HepG2 (cell line): ENCODE measurements around the gene HTR6.

Experiments used
- CTCF ChIP-seq: sonication (generic); formaldehyde crosslinking; IDR thresholded peaks from 2 replicates; pipeline ENCODE4 v1.5.0; 2020; ENCODE audit warnings: mild to moderate bottlenecking, missing genetic modification reagents, moderate library complexity
- ELF1 ChIP-seq: sonication (generic); formaldehyde crosslinking; IDR thresholded peaks from 2 replicates; pipeline ENCODE4 v1.4.0; 2020; ENCODE audit warnings: missing genetic modification reagents
- FOXM1 ChIP-seq: sonication (generic); formaldehyde crosslinking; IDR thresholded peaks from 2 replicates; pipeline ENCODE4 v1.5.0; 2020; ENCODE audit warnings: missing genetic modification reagents
- HNRNPLL ChIP-seq: fragments of 200-400 bp; formaldehyde crosslinking; IDR thresholded peaks from 2 replicates; pipeline ENCODE4 v1.6.1; 2017; ENCODE audit warnings: mild to moderate bottlenecking, low read depth, low read length; ENCODE audit not compliant: poor library complexity, severe bottlenecking
- POLR2A ChIP-seq, 2 experiments: IDR thresholded peaks; 2 replicates each; pipeline ENCODE4 v1.6.1; 2011; ENCODE audit warnings: low read depth in 2 of 2, low read length in 2 of 2, mild to moderate bottlenecking in 1 of 2, moderate library complexity in 1 of 2; ENCODE audit not compliant: insufficient read depth in 1 of 2
- SALL2 ChIP-seq: sonication (generic); formaldehyde crosslinking; IDR thresholded peaks from 2 replicates; pipeline ENCODE4 v1.8.1; 2023; ENCODE audit warnings: mild to moderate bottlenecking, missing genetic modification reagents, inconsistent platforms
- STAT6 ChIP-seq: sonication (generic); formaldehyde crosslinking; IDR thresholded peaks from 2 replicates; pipeline ENCODE4 v1.4.0; 2020; ENCODE audit warnings: missing genetic modification reagents, mild to moderate bottlenecking, borderline replicate concordance
- ZFX ChIP-seq: sonication (generic); formaldehyde crosslinking; IDR thresholded peaks from 2 replicates; pipeline ENCODE4 v1.4.0; 2020; ENCODE audit warnings: mild to moderate bottlenecking, low read depth, missing genetic modification reagents, moderate library complexity
- ZNF460 ChIP-seq: sonication (generic); formaldehyde crosslinking; IDR thresholded peaks from 2 replicates; pipeline ENCODE4 v1.5.1; 2020; ENCODE audit warnings: missing genetic modification reagents, mild to moderate bottlenecking, borderline replicate concordance
- ZNF644 ChIP-seq: IDR thresholded peaks from 2 replicates; pipeline ENCODE4 v1.6.1; 2016; ENCODE audit warnings: low read depth
- TF ChIP-seq, protein P1 (sequence below): IDR thresholded peaks from 2 replicates; pipeline ENCODE4 v1.6.1; 2012; ENCODE audit warnings: low read length, improper control_type of control experiment

- TF ChIP-seq POLR2A (IDR thresholded peaks at IDR 0.05; ENCODE audit: insufficient read depth in 1 of 2, low read depth in 2 of 2, low read length in 2 of 2) (no peak), ELF1 (no peak), STAT6 (CRISPR knock-in tag) (no peak), FOXM1 (CRISPR knock-in tag) (no peak), CTCF (CRISPR knock-in tag) (no peak), ZFX (CRISPR knock-in tag) (no peak), HNRNPLL (no peak), ZNF460 (no peak), ZNF644 (no peak), SALL2 (CRISPR knock-in tag) (no peak)
- TF ChIP-seq, protein P1, sequence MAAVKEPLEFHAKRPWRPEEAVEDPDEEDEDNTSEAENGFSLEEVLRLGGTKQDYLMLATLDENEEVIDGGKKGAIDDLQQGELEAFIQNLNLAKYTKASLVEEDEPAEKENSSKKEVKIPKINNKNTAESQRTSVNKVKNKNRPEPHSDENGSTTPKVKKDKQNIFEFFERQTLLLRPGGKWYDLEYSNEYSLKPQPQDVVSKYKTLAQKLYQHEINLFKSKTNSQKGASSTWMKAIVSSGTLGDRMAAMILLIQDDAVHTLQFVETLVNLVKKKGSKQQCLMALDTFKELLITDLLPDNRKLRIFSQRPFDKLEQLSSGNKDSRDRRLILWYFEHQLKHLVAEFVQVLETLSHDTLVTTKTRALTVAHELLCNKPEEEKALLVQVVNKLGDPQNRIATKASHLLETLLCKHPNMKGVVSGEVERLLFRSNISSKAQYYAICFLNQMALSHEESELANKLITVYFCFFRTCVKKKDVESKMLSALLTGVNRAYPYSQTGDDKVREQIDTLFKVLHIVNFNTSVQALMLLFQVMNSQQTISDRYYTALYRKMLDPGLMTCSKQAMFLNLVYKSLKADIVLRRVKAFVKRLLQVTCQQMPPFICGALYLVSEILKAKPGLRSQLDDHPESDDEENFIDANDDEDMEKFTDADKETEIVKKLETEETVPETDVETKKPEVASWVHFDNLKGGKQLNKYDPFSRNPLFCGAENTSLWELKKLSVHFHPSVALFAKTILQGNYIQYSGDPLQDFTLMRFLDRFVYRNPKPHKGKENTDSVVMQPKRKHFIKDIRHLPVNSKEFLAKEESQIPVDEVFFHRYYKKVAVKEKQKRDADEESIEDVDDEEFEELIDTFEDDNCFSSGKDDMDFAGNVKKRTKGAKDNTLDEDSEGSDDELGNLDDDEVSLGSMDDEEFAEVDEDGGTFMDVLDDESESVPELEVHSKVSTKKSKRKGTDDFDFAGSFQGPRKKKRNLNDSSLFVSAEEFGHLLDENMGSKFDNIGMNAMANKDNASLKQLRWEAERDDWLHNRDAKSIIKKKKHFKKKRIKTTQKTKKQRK = no peak
These were observed 7.6 kb downstream of the HTR6 start for GRCh38 chr1:19672237-19672636.
